IMR-90 (cell line): ENCODE results near the gene PAMR1. TPM values are rescaled to one million over a fixed set of nuclear protein-coding genes. Genes with fewer than 3 reads are reported as not detected.
A peak's percentile ranks its signal among the peaks of the same experiment; 100 is the strongest.
"Not testable (repeated sequence)": the region's sequence is repeated elsewhere in the genome, so short reads cannot be mapped to it uniquely, and the experiment has no call there.

Experiments used
- ATAC-seq: fragments of 200-7000 bp; cut with Tn5 transposase; 2 replicates; pipeline ENCODE4 v1.9.1; 2020; ENCODE audit warnings: low read depth, mild to moderate bottlenecking, moderate library complexity
- BruUV-seq: library from RNA; stranded (reverse); fragments of 400-500 nt; replicated peaks from 2 replicates; lab custom pipeline; 2021; lab: Mats Ljungman, UMichigan
- CTCF ChIA-PET: fragments of 300-600 bp; formaldehyde crosslinking; extraction: SDS; loops from one replicate; lab custom pipeline; 2021; ENCODE audit warnings: antibody characterized with exemption; lab: Yijun Ruan, JAX
- POLR2A ChIA-PET: fragments of 300-600 bp; sonication (Branson Sonifier 250); formaldehyde crosslinking; loops from one replicate; lab custom pipeline; 2022; ENCODE audit warnings: antibody characterized with exemption; ENCODE audit not compliant: unreplicated experiment; lab: Charles Lee
- DNase-seq: peaks from one replicate; pipeline ENCODE4 v3.0.0; 2013
- H2AFZ ChIP-seq: replicated peaks from 2 replicates; pipeline ENCODE3; 2013; ENCODE audit warnings: low read length, mild to moderate bottlenecking; ENCODE audit not compliant: poor library complexity
- H2AK5ac ChIP-seq: 2 replicates; pipeline ENCODE4 v1.6.1; 2013; ENCODE audit warnings: low read depth, low read length, inconsistent platforms
- H2AK9ac ChIP-seq: replicated peaks from 2 replicates; pipeline ENCODE3; 2013; ENCODE audit warnings: mild to moderate bottlenecking, low read depth, low read length, moderate library complexity; ENCODE audit not compliant: poor library complexity
- H2BK120ac ChIP-seq: 2 replicates; pipeline ENCODE4 v1.6.1; 2013; ENCODE audit warnings: low read depth, low read length, inconsistent platforms
- H2BK15ac ChIP-seq: 3 replicates; pipeline ENCODE4 v1.6.1; 2013; ENCODE audit warnings: low read depth, low read length, inconsistent platforms
- H2BK20ac ChIP-seq: 2 replicates; pipeline ENCODE4 v1.6.1; 2013; ENCODE audit warnings: low read depth, mild to moderate bottlenecking, inconsistent platforms, low read length, moderate library complexity
- H2BK5ac ChIP-seq: 2 replicates; pipeline ENCODE4 v1.6.1; 2013; ENCODE audit warnings: mild to moderate bottlenecking, low read depth, low read length, inconsistent platforms; ENCODE audit not compliant: poor library complexity, severe bottlenecking
- H3K14ac ChIP-seq: replicated peaks from 2 replicates; pipeline ENCODE4 v1.6.1; 2013; ENCODE audit warnings: low read depth, low read length, inconsistent platforms
- H3K18ac ChIP-seq: 2 replicates; pipeline ENCODE4 v1.6.1; 2013; ENCODE audit warnings: low read depth, low read length, control low read depth
- H3K23ac ChIP-seq: 2 replicates; pipeline ENCODE4 v1.6.1; 2013; ENCODE audit warnings: low read depth, low read length, inconsistent platforms
- H3K27ac ChIP-seq: 2 replicates; pipeline ENCODE4 v1.5.1; 2013; ENCODE audit warnings: mild to moderate bottlenecking, control low read depth, low read length; ENCODE audit not compliant: insufficient read depth
- H3K27me3 ChIP-seq: 2 replicates; pipeline ENCODE4 v1.6.1; 2013; ENCODE audit warnings: low read length; ENCODE audit not compliant: control insufficient read depth, insufficient read depth
- H3K36me3 ChIP-seq: 2 replicates; pipeline ENCODE4 v1.6.1; 2013; ENCODE audit warnings: low read length, mixed read lengths; ENCODE audit not compliant: control insufficient read depth, insufficient read depth
- H3K4ac ChIP-seq: 2 replicates; pipeline ENCODE4 v1.6.1; 2013; ENCODE audit warnings: low read depth, low read length, inconsistent platforms
- H3K4me1 ChIP-seq: 2 replicates; pipeline ENCODE4 v1.6.1; 2013; ENCODE audit warnings: low read length, mixed read lengths; ENCODE audit not compliant: control insufficient read depth, insufficient read depth
- H3K4me2 ChIP-seq: 2 replicates; pipeline ENCODE4 v1.6.1; 2013; ENCODE audit warnings: low read depth, mild to moderate bottlenecking, control low read depth, low read length, moderate library complexity
- H3K4me3 ChIP-seq: 2 replicates; pipeline ENCODE4 v1.5.1; 2013; ENCODE audit warnings: low read depth, mild to moderate bottlenecking, control low read depth, low read length, moderate library complexity; ENCODE audit not compliant: insufficient read depth
- H3K56ac ChIP-seq: 2 replicates; pipeline ENCODE4 v1.6.1; 2013; ENCODE audit warnings: low read length, inconsistent platforms; ENCODE audit not compliant: insufficient read depth; ENCODE audit errors: extremely low read depth
- H3K79me1 ChIP-seq, 2 experiments: 2 replicates each; pipeline ENCODE4 v1.6.1; 2013; ENCODE audit warnings: low read length in 2 of 2, inconsistent platforms in 1 of 2, low read depth in 1 of 2
- H3K9ac ChIP-seq: 2 replicates; pipeline ENCODE4 v1.6.1; 2013; ENCODE audit warnings: low read depth, low read length, control low read depth
- H3K9me1 ChIP-seq: 2 replicates; pipeline ENCODE4 v1.6.1; 2013; ENCODE audit warnings: low read length, inconsistent platforms; ENCODE audit not compliant: insufficient read depth
- H3K9me3 ChIP-seq: 2 replicates; pipeline ENCODE4 v1.6.1; 2013; ENCODE audit warnings: low read length; ENCODE audit not compliant: control insufficient read depth, insufficient read depth
- H4K20me1 ChIP-seq: 2 replicates; pipeline ENCODE4 v1.6.1; 2013; ENCODE audit warnings: low read length, inconsistent platforms; ENCODE audit not compliant: insufficient read depth
- H4K5ac ChIP-seq: 2 replicates; pipeline ENCODE4 v1.6.1; 2013; ENCODE audit warnings: mild to moderate bottlenecking, low read depth, low read length, control low read depth
- H4K8ac ChIP-seq, 2 experiments: 2 replicates each; pipeline ENCODE4 v1.6.1; 2013; ENCODE audit warnings: low read depth in 2 of 2, low read length in 2 of 2, control low read depth in 1 of 2, inconsistent platforms in 1 of 2
- H4K91ac ChIP-seq: 2 replicates; pipeline ENCODE4 v1.6.1; 2013; ENCODE audit warnings: low read depth, low read length, inconsistent platforms; ENCODE audit not compliant: insufficient read depth
- CEBPB ChIP-seq: IDR thresholded peaks from 2 replicates; pipeline ENCODE4 v1.6.1; 2012; ENCODE audit warnings: low read depth, low read length, improper control_type of control experiment
- WGBS, 2 experiments: methylation state at CpG; one replicate each; pipeline versions ENCODE4 v1.1.5 to v1.1.7; 2013; ENCODE audit warnings: missing lambda C conversion rate in 2 of 2; ENCODE audit not compliant: insufficient read length in 1 of 2; ENCODE audit errors: extremely low coverage in 2 of 2; 5-methylcytosine and 5-hydroxymethylcytosine counted together
- dilution Hi-C: fragments of 300-500 bp; cut with HindIII; formaldehyde crosslinking; loops from one replicate; pipeline ENCODE4 v1.14.3; 2018; ENCODE audit warnings: low sequenced_read_pairs; ENCODE audit not compliant: unreplicated experiment
- in situ Hi-C: fragments of 300-500 bp; cut with MboI; formaldehyde crosslinking; loops from 3 replicates; pipeline ENCODE4 v1.14.3; 2019; ENCODE audit warnings: low sequenced_read_pairs, inconsistent platforms, mixed read lengths
- intact Hi-C: fragments of 100-400 bp; cut with micrococcal nuclease; formaldehyde crosslinking; loops from 2 replicates; pipeline ENCODE4 v1.10.0; 2022
- polyA plus RNA-seq, 3 experiments: library from polyadenylated mRNA; depleted of rRNA; stranded (reverse); fragments of >200 nt; gene quantifications; 2 replicates each; pipeline ENCODE4 v1.2.3, GENCODE V29; 2012; ENCODE audit warnings: low replicate concordance in 1 of 3
- total RNA-seq: library from RNA; depleted of rRNA; stranded (reverse); fragments of >200 nt; gene quantifications from 2 replicates; pipeline ENCODE4 v1.2.3, GENCODE V29; 2012

PAMR1 gene
- total and polyA plus RNA-seq, 2 of the 4 experiments (the other 2 are of a cell fraction): 70.7 to 80.7 TPM

DNA sequence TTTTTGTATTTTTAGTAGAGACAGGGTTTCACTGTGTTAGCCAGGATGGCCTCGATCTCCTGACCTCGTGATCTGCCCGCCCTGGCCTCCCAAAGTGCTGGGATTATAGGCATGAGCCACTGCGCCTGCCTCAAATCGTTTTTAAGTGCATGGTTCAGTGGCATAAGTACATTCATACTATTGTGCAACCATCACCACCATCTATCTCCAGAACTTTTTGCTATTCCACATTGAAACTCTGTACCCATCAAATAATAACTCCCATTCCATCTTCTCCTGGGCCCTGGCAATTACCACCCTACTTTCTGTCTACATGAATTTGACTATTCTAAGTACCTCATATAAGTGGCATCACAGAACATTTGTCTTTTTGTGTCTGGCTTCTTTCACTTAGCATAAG, 3.3 kb downstream of the PAMR1 start:
- Histone ChIP-seq H3K79me1 (peaks cover 39 to 86% of the 10 kb centered on the region in 2 experiments), H3K9me1 (peaks cover 17% of the 10 kb centered on the region), H3K4me1 (peaks cover 35% of the 10 kb centered on the region)
- H2BK15ac ChIP-seq, H3K14ac ChIP-seq, H3K9ac ChIP-seq, CTCF ChIA-PET, H3K4me2 ChIP-seq, H3K27ac ChIP-seq, H3K23ac ChIP-seq, H4K20me1 ChIP-seq, H2AK9ac ChIP-seq, in situ Hi-C loops, H3K36me3 ChIP-seq, H3K9me3 ChIP-seq, POLR2A ChIA-PET, H3K27me3 ChIP-seq, dilution Hi-C loops, H3K4ac ChIP-seq, intact Hi-C loops, H4K8ac ChIP-seq, H2AK5ac ChIP-seq, BruUV-seq, DNase-seq, H4K91ac ChIP-seq, H2BK5ac ChIP-seq, H2AFZ ChIP-seq, H3K18ac ChIP-seq, H2BK120ac ChIP-seq, H3K4me3 ChIP-seq, ATAC-seq, H4K5ac ChIP-seq, H3K56ac ChIP-seq, H2BK20ac ChIP-seq: not testable (repeated sequence)
- peak; percentile 70 for TF ChIP-seq CEBPB
- WGBS, 2 experiments: no CpG with 5 or more reads among the region's 5 CpGs
